Effector CD8-positive, alpha-beta T cell (primary cell): Measurements from ENCODE around the gene HDLBP.

ENCODE experiments used
- DNase-seq: peaks from one replicate; lab custom pipeline; 2025; lab: John Stamatoyannopoulos, UW
- total RNA-seq, 4 experiments: gene quantifications; one replicate each; lab custom pipeline; 2026; lab: John Stamatoyannopoulos, UW

Gene HDLBP
- total RNA-seq = 337 to 458 (median 405) reads per million in 4 experiments

- DNase-seq = peak; percentile 100
Observed at GRCh38 chr2:241315093-241315878, at the start of gene HDLBP. Gene HDLBP, minus strand, starts transcription at chr2:241315672. Its CDS starts 48,803 bp downstream, at chr2:241266869.

DNA sequence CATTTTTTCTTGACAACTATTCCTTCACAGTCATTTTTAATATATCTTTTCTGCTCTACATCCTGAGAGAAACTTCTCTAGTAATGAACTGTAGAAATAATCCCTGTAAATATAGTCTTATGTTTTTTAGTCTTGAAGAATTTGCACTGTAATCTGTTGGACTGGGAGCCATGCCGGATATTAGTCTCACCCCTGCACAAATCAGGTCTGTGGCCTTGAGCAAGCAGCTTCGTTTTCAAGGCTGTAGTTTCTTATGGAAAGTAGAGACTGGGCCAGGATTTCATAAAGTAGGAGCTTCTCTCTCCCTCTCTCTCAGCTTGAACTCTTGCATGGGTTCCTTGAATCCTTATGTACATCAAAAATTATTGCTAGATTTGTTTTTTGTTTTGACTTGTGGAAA, 49.3 kb upstream of the HDLBP start:
- DNase-seq = no peak

- DNase-seq = no peak
Observed at GRCh38 chr2:241363426-241363825, 48.0 kb upstream of the HDLBP start.

GRCh38 chr2:241359481-241360045, 44.1 kb upstream of the HDLBP start:
- no peak for DNase-seq

DNA sequence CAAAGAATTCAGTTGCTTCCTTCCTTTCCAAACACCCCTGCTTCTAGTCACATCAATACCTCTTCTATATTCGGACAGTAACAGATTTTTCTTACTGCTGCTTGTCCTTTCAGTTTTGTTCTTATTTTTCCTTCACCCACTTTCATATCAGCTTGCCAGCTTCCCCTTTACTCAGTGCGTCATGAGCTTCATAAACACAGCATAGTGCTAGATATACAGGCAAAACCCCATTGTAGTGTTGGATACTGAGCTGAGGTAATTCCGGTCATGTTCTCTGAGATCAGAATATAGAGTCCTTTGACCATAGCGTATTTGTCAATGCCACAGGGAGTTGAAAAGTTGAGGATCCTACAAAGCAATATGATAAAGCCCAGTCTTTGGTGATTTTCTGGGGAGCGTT, 43.0 kb upstream of the HDLBP start:
- no peak for DNase-seq

GRCh38 chr2:241357531-241357930, 42.1 kb upstream of the HDLBP start:
- DNase-seq = no peak

- no peak for DNase-seq
Observed at GRCh38 chr2:241356871-241357260, 41.4 kb upstream of the HDLBP start.

DNA sequence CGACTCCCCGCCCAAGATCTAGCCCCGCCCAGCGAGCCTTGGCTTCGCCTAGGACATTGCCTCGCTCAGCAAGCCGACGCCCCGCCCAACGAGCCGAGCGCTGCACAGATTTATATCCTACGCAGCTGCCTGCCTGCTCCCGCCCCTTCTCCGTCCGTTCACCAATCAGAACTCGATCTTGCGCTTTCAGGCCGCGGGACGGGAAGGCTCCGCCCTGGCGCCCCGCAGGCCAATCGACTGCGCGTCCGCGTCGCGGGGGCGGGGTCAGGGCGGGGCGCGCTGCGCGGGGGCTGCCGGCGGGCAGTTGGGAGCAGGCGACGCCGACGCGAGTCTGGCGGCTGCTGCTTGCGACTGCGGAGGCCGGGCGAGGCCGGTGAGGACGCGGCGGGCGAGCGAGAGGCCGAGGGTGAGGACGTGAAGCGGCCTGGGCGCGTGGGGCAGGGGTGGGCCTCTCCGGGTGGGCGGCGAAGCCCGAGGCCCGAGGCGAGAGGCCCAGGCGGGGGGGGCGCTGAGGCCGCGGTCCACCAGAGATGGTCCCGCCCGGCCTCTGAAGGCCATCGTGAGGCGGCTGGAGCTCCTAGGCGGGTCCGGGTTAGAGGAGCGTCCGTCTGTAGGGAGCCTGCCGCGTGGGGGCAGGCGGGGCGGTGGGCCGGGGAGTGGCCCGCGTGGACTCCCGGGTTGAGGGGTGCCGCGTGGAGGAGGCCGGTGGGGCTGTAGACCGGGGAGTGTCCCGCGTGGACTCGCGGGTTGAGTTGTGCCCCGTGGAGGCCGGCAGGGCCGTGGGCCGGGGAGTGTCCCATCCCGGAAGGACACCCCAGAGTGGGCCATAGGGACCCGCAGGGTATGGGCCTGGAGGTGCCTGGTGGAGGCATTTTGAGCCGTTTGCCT, 40.8 kb upstream of the HDLBP start, which contains the start of gene FARP2:
Gene FARP2 (plus strand): TSS at position 303 of the 888 bp plus-strand sequence. CDS start 16,823 bp downstream, outside the sequence.
- peak; percentile 96 for DNase-seq

DNA sequence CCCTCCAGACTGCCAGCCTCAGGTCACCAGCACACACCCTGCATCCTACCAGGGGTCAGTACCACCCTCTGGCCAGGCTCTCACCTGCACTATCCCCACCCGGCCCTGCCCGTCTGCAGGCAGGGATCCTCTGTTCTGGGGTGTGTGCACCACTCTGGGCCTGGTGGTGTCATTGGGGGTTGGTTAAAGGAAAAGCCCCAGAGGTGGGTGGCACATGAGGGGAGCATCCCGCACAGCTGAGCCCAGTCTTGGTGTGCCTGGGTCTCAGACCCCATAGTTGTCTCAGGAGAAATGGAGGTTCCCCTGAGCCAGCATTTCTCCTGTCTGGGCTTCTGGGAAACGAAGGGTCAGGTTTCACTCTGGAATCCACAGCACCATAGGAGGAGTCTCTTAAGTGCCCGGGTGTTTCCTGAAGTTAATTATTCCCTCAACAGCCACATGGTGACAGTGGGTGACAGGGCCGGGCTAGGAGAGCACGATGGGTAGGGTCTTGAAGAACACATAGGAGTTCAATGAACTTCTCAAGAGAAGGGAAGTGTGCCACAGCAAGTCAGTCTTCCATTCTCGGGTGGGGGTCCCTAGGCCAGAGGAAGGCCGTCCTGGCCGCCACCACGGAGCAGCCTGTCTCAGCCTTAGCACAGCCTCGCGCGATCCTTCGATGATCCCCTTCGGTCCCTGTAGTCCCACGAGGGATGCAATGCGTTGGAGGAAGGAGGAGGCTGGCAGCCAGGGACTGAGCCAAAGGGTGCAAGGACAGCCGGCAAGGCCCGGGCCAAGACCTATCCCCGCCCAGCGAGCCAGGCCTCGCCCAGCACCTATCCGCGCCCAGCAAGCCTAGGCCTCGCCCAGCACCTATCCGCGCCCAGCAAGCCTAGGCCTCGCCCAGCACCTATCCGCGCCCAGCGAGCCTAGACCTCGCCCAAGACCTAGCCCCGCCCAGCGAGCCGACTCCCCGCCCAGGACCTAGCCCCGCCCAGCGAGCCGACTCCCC, 39.5 kb upstream of the HDLBP start:
- DNase-seq = peak; percentile 75

DNA sequence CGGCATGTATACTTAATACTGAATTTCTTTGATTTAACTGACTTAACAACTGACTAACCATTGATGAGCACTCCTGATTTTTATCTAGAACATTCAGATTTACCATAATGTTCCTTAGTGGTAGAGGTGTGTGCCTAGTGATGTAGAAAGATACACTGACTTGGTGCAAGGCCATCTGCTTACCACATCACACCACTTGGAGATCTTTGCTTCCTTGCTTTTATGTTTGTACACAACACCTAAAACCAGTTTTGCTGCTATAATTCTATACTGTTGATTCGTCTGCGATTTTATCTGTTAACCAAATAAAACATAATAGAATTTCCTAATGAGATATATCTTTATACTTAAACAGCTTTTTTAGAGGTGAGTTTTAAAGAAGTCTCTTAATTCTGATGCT, 36.8 kb upstream of the HDLBP start:
- DNase-seq = no peak

- DNase-seq = no peak
Observed at GRCh38 chr2:241351640-241352031, 36.2 kb upstream of the HDLBP start.

DNA sequence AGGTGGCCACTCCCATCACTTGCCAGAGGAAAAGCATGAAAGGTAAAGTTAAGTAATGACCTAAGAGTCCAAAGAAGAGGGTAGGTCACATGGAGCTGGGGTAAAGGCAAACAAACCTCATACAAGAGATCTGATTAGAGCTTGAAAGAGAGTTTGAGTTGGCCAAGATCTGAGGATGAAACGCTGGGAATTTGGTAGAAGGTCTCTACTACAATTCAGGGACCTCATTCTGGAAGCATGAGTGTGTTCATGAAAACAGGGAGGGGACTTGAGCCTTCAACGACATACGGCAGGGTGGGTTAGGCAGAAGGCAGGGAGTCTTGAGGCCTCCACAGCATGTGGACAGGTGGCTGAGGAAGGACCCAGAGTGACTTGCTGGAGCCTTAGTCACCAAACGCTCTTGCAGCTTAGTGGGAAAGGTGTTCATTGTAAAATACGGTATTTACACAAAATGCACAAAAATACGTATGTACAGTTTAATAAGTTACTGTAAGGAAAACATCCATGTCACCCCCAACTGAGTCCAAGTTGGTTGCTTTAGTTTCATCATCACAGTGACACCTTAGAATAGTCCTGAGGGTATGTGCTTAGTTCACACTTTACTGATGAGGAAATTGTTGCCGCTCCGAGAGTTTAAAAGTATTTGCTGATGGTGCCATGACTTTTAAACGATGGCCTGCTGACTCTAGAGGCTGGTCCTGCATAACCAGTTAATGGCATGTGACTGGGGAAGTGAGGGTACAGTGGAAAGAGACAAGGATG, 35.6 kb upstream of the HDLBP start:
- DNase-seq = no peak

- no peak for DNase-seq
Observed at GRCh38 chr2:241350530-241350877, 35.0 kb upstream of the HDLBP start.

- DNase-seq = no peak
Observed at GRCh38 chr2:241349941-241350340, 34.5 kb upstream of the HDLBP start.

DNA sequence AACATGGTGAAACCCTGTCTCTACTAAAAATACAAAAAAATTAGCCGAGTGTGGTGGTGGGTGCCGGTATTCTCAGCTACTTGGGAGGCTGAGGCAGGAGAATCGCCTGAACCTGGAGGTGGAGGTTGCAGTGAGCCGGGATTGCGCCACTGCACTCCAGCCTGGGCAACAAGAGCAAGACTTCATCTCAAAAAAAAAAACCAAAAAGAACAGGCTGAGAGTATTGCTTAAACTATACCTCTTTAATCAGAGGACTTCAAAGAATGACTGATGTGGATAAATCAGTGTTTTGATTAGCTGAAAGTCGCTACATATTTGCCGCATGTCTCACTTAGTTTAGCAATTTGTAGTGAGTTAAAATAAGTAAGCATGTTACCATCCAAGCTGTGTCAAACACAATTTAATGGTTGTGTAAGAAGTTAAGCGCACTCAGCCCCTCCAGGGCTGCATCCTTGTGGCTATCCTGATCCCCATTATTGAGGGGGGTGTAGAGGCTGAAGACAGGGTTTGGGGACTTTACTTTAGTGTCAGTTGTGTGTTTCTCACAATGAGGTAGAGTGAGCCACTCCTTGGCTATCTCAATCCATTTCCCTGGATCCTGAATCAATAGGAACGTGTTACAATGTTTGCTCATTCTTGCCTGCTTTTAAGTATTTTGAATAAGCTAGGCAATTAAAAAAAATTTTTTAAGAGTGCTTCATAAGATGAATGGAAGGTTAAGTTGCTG, 29.6 kb upstream of the HDLBP start:
- no peak for DNase-seq

- no peak for DNase-seq
Observed at GRCh38 chr2:241340631-241341163, 25.2 kb upstream of the HDLBP start.

DNA sequence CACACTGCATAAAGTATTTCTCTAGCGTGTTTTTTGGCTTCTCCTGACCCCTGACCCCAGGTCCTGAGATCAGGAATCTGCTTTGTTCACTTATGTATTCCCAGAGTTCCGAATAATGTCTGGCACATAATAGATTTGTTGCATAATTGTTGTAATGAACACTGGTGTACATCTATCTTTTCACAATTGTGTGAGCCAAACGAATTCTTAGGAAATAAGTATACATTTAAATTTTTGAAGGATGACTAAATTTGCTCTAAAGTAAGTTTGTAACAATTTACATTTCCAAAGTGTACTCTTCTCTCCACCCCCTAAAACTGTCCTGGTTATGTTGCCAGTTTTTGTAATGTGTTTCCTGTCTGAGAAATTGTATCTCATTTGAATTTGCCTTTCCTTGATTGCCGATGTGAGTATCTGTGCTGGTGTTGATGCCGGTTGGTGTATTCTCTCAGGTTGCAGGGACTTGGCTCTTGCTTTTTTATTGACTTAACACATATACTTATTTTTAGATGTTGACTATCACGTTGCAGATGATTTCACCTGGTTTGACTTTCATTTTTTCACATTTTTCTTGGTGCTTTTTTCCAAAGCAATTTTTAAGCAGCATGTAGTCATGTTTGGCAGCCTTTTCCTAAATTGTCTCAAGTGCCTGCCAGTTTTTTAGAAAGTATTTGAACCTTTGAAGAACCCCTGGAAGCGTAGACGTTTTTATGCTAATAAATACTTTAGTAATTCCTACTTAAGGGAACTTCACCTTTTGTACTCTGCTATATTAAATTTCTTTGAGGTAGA, 24.6 kb upstream of the HDLBP start:
- no peak for DNase-seq

GRCh38 chr2:241334813-241335212, 19.3 kb upstream of the HDLBP start:
- DNase-seq = no peak

DNA sequence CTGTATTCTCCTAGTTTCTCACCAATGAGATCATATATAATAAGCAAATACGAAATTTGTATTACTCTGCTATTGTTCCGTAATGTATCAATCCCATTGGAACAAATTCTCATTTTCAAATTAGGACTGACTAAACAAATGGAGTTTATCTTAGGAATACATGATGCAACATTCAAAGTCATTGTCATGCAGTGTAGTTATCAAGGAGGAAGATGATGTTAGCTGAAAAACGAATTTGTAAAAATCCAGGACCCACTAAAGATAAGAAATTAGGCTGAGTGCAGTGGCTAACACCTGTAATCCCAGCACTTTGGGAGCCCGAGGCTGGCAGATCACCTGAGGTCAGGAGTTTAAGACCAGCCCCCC, 15.1 kb upstream of the HDLBP start:
- no peak for DNase-seq
